Posterior vena cava (tissue), 2 donors: Measurements from ENCODE around the gene TTLL9. TPM values are rescaled to one million over a fixed set of nuclear protein-coding genes. Genes with fewer than 3 reads are reported as not detected.
A peak's percentile ranks its signal among the peaks of the same experiment; 100 is the strongest.

Experiments
- DNase-seq: peaks from one replicate; pipeline ENCODE4 v3.0.0-alpha.2; 2020; ENCODE audit warnings: low spot score
- intact Hi-C, 2 donors: fragments of 100-400 bp; cut with DNase I; formaldehyde crosslinking; loops; one replicate each; pipeline versions ENCODE4 v1.14.1 to v1.14.2; 2022 to 2023
- total RNA-seq, 2 donors: library from RNA; stranded (reverse); fragmentation: NEBNext Ultra II Directional; extraction: Animal tissue kit (Norgen Biotek cat#: 25700); gene quantifications; one replicate each; pipeline ENCODE4 v1.2.1, GENCODE V29; 2021
- donor health status: DM: yes; HTN: yes; CAD: no.
- donor health status: DM: yes; HTN: yes; CAD: no.

Gene TTLL9
- total RNA-seq, 2 donors from 2014 or later = 0.14 to 0.19 TPM

GRCh38 chr20:31866221-31866620 lies 4.2 kb upstream of the TTLL9 start:
- DNase-seq = peak; percentile 2
- intact Hi-C loops = no loop called here

DNA sequence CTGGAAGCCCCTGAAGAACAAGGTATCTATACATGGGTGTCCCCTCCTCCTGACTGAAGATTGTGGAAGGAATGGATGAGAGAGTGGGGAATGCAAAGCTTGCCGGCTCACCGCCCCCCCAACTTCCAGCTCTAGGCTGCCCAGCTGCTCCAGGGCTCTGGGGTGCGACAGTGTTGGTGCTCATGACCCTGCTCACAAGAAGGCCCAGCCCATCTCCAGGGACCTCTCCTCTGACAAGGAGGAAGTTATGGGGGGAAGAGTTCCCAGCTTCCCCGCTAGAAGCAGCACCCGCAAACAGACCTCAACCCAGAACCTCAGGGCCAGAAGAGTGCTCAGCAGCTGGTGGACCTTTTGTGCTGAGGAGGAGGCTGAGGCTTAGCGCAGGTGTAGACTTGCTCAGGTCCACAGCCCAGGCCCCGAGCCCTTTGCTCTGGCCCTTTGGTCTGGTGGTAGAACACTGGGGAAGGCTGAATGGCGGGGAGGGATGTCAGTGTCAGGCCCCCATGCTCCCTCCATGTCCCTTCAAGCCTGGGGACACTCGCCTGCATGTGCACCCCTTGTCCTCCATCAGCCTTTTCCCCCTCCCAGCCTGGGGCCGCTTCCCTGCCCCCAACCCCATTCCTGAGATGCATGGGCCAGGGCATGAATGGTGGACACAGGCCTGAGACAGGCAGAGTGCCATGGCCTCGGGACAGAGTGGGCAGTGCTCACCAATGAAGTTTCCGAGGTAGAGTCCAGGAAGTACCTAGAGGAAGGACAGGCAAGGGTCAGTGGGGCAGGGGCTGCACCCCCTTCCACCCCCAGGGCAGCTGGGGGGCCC lies 1.4 kb upstream of the TTLL9 start:
- no peak for DNase-seq
- intact Hi-C loops = no loop called here

DNA sequence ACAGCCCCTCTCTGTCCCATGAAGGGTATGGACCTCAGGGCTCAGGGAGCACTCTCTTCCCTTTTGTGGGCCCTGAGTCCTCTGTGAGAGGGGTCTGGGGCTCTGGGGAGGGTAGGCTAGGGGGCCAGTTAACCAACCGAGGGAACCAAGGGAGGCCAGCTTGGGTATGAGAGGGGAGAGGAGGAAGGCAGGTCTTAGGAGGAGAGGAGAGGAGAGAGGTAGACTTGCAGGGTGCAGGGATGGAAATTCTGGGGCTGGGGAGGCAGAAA lies 827 bp upstream of the TTLL9 start:
- no peak for DNase-seq
- intact Hi-C loops = no loop called here

DNA sequence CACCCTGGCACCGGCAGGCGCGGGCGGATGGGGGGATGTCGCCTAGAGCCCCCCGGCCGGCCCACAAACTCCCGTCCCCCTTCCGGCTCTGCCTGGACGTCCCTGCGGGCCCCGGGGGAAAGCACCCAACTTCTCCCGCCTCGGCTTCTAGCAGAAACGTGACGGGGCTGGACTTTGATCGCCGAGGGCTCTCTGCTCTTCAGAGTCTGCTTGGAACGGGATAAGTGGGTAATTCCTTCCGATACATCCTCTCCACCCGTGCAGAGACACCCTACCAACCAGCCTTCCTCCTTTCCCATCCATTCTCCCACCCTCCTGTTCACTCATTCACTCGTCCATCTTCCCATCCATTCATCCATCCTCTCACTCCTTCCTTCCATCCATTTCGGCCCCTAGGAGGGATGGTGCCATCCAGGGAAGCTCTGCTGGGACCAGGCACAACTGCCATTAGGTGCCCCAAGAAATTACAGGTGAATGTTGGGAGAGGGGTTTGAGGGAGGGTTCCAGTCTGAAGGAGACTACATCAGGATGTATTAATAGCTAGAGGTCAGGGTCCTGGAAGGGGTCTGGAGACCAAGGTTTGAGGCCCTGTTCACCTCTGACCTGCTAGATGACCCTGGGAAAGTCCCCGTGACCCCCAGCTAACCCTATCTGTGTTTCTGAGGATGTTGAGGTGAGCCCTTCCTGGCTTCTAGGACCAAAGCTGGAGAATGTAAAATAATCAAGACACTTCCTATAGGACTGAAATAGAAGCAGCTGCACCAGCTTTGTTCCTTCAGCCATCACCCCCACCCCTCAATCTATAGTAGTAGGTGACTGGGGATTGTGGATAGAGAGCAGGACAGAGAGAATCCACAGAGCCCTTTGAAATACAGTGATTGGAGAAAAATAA lies 538 bp downstream of the TTLL9 start:
- intact Hi-C loops = no loop called here
- peak; percentile 10 for DNase-seq

GRCh38 chr20:31871618-31871954 lies 1.2 kb downstream of the TTLL9 start:
- no peak for DNase-seq
- intact Hi-C loops = no loop called here

DNA sequence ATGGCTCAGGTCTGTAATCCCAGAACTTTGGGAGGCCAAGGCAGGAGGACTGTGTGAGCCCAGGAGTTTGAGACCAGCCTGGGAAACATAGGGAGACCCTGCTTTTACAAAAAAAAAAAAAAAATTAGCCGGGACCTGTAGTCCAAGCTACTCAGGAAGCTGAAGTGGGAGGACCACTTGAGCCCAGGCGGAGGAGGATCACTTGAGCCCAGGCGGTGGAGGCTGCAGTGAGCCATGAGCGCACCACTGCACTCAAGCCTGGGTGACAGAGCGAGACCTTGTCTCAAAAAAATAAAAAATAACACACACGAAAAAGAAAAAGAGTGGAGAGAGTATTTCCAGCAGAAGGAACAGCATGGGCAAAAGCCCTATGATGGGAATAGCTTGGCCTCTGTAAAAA lies 2.0 kb downstream of the TTLL9 start:
- intact Hi-C loops = no loop called here
- no peak for DNase-seq

DNA sequence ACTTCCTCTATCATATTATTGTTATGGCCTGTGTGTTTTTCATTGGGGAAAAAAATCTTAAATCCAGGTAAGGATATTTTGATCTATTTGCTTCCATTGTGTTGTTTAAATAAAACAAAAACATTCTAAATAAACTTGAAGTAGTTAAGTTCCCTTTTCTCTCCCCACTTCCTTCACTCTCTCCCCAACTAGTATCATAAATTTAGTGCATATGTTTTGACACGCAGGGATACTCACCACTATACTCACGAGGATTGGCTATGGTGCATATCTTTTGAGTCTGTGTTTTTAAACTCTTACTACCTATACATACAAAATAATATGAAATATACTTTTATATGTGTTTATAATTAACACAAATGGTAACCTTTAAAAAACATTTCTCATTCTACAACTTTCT lies 5.2 kb downstream of the TTLL9 start:
- intact Hi-C loops = no loop called here
- DNase-seq = no peak

GRCh38 chr20:31877684-31878083 lies 7.2 kb downstream of the TTLL9 start:
- intact Hi-C loops = no loop called here

GRCh38 chr20:31879143-31879987 lies 8.9 kb downstream of the TTLL9 start:
- DNase-seq = peak; percentile 98
- intact Hi-C loops = no loop called here

More at GRCh38 chr20:31877684-31878083, 7.2 kb downstream of the TTLL9 start:
- DNase-seq = no peak

DNA sequence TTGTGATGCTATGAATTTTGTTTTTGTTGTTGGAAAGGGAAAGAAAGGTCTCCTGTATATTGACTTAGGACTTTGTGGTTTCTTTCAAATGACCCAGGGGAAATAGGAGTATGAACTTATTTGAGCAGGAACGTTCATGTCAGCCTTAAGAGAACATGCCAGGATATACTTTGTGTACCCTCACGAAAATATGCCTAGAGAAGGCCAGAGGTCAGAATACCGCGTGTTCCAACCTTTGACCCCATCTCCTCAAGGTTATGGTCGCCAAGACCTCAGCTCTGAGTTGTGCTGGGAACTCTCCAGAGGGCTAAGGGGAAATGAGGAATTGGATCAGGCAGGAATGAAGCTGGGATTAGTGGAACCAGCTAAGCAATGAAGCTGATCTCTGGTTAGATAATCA lies 11.5 kb downstream of the TTLL9 start:
- intact Hi-C loops = no loop called here
- no peak for DNase-seq

DNA sequence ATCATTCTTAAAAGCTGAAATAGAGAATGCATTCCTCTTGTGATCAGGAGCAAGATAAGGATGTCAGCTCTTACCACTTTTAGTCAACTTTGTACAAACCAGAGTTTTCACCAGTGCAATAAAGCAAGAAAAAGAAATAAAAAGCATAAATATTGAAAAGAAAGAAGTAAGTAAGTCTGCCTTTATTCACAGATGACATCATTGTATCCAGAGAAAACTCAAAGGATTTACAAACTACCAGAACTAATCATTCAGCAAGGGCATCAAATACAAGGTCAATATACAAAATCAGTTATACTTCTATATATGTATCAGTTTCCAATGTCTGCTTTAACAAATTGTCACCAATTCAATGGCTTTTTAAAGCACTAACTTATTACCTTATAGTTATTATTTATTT lies 13.4 kb downstream of the TTLL9 start:
- no peak for DNase-seq
- intact Hi-C loops = no loop called here

DNA sequence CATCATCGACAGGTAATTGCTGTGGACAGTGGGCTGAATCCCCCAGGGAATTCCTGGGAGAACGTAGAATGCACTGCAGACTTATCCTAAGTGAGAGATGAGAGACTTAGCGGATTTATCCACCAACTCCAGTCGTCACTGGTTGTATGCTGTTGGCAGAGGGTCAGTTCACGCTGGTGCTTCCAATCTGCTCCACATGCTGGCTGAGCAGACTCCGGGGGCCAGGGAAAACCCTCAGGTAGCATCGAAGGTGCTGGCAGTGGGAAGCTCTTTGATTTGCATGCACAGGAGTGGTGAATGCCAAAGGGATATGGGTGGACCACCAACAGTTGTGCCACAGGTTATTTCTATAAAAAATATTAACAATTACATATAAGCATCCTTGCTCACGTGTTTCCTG lies 20.2 kb downstream of the TTLL9 start:
- no peak for DNase-seq
- intact Hi-C loops = no loop called here

DNA sequence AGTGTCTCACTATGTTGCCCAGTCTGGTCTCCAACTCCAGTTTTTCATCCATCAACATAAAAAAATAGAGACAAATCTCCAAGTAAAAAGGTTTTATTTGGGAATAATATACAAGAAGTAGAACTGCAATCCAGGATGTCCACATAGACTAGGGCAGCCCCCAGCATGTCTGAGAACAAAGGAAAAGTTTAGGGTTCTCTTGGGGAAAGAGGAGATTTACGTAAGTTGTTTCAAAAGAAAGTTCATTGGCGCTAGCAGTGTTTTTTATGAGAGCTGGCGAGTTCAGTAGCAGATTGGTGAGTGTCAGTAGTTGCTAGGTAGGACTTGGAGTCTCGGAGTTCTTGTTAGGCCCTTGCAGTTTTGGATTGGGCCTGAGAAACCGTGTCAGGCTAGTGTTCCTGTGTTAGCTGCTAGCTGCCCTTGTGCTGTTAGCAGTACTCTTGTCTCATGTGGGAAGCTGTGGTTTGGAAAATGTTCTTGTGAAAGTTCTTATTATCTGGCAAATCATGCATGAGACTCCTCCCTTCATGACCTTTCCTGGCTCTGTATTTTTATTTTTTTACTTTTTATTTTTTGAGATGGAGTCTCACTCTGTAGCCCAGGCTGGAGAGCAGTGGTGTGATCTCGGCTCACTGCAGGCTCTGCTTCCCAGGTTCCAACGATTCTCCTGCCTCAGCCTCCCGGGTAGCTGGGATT lies 24.7 kb downstream of the TTLL9 start:
- intact Hi-C loops = no loop called here
- peak; percentile 80 for DNase-seq

- intact Hi-C loops = no loop called here
- peak; percentile 68 for DNase-seq
Observed at GRCh38 chr20:31896049-31896448, 25.6 kb downstream of the TTLL9 start.

DNA sequence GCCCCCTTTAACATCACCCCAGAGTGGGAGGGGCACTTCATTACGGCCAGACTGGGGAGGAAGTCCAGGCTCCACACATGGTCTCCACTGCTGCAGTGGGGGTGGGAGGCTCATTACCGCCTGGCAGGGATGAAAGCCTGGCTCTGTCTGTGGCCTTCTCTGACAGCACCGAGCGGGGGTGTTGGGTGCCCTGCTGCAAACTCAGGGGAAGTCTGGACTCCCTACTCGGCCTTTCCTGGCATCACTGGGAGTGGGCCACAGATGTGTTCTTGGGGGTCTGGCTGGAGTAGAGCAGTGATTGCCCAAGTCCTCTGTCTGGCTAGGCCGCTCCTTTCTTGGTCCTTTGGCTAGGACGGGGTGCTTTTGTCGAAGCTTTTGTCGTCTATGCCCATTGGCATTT lies 27.1 kb downstream of the TTLL9 start:
- no peak for DNase-seq
- intact Hi-C loops = no loop called here

GRCh38 chr20:31901615-31902014 lies 31.2 kb downstream of the TTLL9 start:
- intact Hi-C loops = no loop called here
- DNase-seq = no peak

GRCh38 chr20:31903627-31904386 lies 33.4 kb downstream of the TTLL9 start:
- intact Hi-C loops = no loop called here
- DNase-seq = no peak

DNA sequence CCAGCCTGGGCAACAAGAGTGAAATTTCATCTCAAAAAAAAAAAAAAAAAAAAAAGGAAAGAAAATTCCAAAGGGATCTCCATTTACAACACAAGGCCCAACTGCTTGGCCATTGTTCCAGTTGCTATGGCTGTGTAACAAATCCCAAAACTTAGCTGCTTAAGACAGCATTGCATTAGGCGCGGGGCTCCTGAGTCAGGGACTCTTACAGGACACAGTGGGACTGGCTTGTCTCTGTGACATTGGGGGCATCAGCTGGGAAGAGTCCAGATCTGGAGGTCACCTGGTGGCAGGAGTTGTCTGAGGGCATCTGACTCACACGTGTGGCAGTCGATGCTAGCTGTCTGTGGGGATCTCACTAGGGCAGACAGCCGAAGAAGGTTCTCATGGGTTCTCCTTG lies 35.6 kb downstream of the TTLL9 start:
- intact Hi-C loops = no loop called here

DNA sequence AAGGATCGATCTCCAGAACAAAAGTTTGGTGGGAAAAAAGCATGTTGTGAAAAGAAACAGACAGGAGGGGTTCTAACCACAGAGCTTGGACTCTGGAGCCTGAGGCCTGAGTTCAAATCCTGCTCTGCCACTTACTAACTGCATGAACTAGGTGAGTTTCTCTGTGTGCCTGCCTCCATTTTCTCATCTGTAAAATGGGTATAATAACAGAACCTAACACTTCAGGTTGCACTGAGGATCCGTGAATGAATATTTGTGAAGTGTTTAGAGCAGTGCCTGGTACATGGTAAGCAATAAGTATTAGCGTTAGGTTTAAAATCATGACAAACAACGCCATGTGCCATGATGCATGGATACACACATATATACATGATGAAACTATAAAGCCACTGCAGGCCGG lies 36.6 kb downstream of the TTLL9 start:
- DNase-seq = no peak
- intact Hi-C loops = no loop called here

More for the DNA sequence above, 35.6 kb downstream of the TTLL9 start:
- no peak for DNase-seq
